T-helper 2 cell treated with Interferon-gamma antibody and Interleukin-4, amounts not matched to agents 5 μg/mL and 100 μg/mL, for 36 hours (primary cell): ENCODE data around the gene SLC35F2.

ENCODE experiments used
- DNase-seq: peaks from one replicate; pipeline ENCODE4 v3.0.0; 2021; ENCODE audit warnings: low spot score
- H3K27ac Mint-ChIP-seq: one replicate; pipeline ENCODE4 v1.8.0; 2021; ENCODE audit warnings: mild to moderate bottlenecking, mixed read lengths
- H3K27me3 Mint-ChIP-seq: one replicate; pipeline ENCODE4 v1.8.0; 2021; ENCODE audit warnings: low read depth, mixed read lengths
- H3K36me3 Mint-ChIP-seq: one replicate; pipeline ENCODE4 v1.8.0; 2021; ENCODE audit warnings: low read depth, mixed read lengths
- H3K4me1 Mint-ChIP-seq: one replicate; pipeline ENCODE4 v1.8.0; 2021; ENCODE audit warnings: low read depth, mixed read lengths
- H3K4me3 Mint-ChIP-seq: one replicate; pipeline ENCODE4 v1.8.0; 2022; ENCODE audit warnings: mild to moderate bottlenecking, moderate library complexity, mixed read lengths
- H3K9me3 Mint-ChIP-seq: one replicate; pipeline ENCODE4 v1.8.0; 2021; ENCODE audit warnings: mixed read lengths

The SLC35F2 gene

DNA sequence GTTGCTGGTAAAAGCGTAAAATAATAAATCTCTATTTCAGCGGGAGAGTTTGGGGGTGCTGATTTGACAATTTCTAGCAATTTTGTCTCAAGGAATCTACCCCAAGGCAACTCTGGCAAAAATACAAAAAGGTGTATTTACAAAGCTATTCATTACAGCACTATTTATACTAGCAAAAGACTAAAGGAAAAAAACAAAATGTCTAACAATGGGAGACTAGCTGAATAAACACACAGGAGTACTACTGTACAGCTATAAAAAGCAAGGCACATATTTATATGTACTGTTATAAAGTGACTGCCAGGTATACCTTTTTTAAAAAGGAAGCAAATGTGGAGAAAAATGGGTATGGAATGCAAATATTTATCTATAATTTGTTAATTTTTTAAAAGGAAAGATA lies 32.7 kb downstream of the SLC35F2 start:
- H3K27me3 Mint-ChIP-seq: no peaks in the 10 kb centered on the region
- no peaks in the 10 kb centered on the region for H3K4me1 Mint-ChIP-seq
- no peak overlapping the region for H3K27ac Mint-ChIP-seq
- H3K9me3 Mint-ChIP-seq: no peaks in the 10 kb centered on the region
- no peak overlapping the region for H3K4me3 Mint-ChIP-seq
- DNase-seq: no peak
- no peaks in the 10 kb centered on the region for H3K36me3 Mint-ChIP-seq

DNA sequence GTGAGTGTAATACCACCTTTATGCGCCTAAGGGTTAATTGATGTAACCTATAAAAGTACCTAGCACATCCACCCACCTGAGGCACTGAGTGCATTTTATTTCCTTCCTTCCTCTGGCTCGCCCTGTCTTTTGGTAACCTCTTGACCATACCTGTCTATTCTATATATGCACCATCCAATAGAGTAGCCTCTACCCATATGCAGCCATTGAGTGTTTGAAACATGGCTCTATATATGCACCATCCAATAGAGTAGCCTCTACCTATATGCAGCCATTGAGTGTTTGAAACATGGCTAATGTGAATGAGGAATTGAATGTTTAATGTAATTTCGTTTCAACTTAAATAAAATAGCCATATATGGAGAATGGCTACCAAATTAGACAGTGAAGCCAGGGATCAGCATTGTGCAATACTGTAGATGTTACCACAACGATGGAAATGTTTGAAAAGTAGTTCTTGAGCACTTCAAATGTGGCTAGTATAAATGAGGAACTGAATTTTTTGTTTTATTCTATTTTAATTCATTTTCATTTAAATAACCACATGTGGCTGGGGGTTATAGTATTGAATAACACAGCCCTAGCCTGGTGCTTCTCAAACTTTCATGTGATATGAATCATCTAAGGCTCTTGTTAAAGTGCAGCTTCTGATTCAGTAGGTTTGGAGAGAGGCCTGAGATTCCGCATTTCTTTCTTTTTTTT lies 33.8 kb downstream of the SLC35F2 start:
- H3K4me1 Mint-ChIP-seq: no peaks in the 10 kb centered on the region
- DNase-seq: no peak
- H3K27ac Mint-ChIP-seq: no peak overlapping the region
- no peak overlapping the region for H3K4me3 Mint-ChIP-seq
- H3K9me3 Mint-ChIP-seq: no peaks in the 10 kb centered on the region
- no peaks in the 10 kb centered on the region for H3K27me3 Mint-ChIP-seq
- no peaks in the 10 kb centered on the region for H3K36me3 Mint-ChIP-seq

DNA sequence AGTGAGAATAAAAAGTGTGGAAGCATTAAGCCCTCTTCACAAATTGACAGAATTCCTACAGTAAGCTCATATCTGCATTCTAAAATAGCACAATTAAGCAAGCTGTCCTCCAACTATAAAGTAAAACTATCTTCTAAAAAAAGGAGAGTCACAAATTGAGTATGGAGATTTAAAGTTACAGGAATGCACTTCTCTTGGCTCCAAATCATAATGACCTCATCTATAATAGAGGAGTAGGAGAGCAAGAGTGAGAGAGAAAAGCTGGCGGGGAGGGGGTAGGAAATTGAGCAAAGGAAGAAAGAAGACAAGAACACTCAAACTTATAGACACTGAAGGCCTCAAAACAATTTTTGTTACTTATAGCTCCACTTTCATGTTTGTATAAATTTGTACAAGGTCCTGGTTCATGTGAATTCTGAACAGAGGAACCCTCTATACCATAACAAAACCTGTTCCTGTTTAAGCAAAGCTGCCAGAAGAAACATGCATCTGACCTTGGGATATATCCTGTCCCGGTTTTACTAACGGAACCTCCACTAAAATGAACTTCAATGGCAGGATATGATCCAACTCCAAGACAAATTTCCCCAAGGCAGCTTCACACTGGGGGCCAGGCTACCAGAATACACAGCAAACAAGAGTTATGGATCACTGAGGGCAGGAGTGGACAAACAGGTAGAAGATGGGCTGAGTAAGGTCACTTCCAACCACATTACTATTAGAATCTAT lies 37.2 kb downstream of the SLC35F2 start:
- no peak overlapping the region for H3K4me3 Mint-ChIP-seq
- H3K27me3 Mint-ChIP-seq: no peaks in the 10 kb centered on the region
- H3K36me3 Mint-ChIP-seq: no peaks in the 10 kb centered on the region
- no peak overlapping the region for H3K27ac Mint-ChIP-seq
- H3K9me3 Mint-ChIP-seq: peaks cover 4% of the 10 kb centered on the region
- peaks cover 2% of the 10 kb centered on the region for H3K4me1 Mint-ChIP-seq
- no peak for DNase-seq

DNA sequence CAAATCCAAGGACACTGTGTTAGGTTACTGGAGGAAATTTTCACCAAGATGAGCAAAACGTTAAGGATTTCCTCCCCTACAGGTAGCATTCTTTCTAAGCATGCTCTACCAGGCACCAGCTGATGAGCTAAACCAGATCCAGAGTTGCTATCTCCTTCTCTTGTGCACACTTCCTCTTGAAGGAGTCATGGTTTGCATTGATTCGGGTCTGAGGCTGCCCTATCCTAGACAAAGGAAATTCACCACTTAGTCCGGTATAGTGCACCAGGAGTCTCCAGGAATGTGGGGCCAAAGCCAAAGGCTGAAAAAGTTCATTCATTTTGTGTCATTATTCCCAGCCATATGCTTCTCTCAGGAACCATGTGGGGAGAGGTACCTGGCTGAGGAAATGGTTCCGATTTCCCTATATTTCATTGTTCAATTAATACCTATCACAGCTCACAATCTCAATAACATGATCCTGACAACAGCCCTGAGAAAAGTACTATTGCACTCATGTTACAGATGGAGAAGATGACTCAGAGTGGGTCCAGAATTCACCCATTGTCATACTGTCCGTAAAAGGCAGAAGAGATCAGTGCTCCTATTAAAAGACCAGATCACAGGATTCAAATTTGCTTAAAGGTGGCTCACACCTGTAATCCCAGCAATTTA lies 39.1 kb downstream of the SLC35F2 start:
- Mint-ChIP-seq H3K4me3 (no peak overlapping the region), H3K27ac (no peak overlapping the region), H3K4me1 (peaks cover 2% of the 10 kb centered on the region), H3K9me3 (peaks cover 4% of the 10 kb centered on the region), H3K27me3 (no peaks in the 10 kb centered on the region), H3K36me3 (no peaks in the 10 kb centered on the region)
- no peak for DNase-seq

DNA sequence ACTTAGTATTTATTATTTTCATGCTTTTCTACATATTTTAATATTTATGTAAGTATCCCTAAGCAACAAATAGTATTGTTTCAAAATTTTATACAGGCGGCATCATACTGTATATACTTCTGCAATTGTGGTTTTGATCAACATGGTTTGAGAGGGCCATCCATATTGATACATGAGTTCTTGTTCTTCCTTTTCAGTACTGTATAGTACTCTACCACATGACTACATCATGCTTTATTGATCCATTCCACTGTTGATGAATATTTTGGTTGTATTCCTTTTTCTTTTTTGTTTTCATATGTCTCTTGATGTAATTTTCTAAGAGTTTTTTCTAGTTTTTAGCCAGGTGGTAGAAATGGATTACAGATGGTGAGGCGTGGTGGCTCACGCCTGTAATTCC lies 40.1 kb downstream of the SLC35F2 start:
- DNase-seq: no peak
- peaks cover 4% of the 10 kb centered on the region for H3K9me3 Mint-ChIP-seq
- H3K4me1 Mint-ChIP-seq: peaks cover 2% of the 10 kb centered on the region
- H3K36me3 Mint-ChIP-seq: no peaks in the 10 kb centered on the region
- no peak overlapping the region for H3K27ac Mint-ChIP-seq
- H3K4me3 Mint-ChIP-seq: no peak overlapping the region
- no peaks in the 10 kb centered on the region for H3K27me3 Mint-ChIP-seq

DNA sequence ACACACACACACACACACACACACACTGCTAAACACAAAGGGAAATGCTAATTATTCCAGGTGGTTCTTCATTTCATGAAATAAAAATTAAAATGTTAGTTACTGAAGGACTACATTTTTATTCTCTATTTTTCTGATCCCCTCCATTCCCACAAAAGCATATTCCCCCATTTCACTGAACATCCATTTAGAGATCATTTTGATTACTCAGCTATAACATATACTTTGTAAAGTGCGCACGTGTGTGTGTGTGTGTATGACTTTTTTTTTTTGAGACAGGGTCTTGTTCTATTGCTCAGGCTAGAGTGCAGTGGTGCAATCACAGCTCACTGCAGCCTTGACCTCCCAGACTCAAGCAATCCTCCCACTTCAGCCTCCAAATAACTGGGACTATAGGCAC lies 42.6 kb downstream of the SLC35F2 start:
- Mint-ChIP-seq H3K4me3 (no peak overlapping the region), H3K36me3 (no peaks in the 10 kb centered on the region), H3K27me3 (no peaks in the 10 kb centered on the region), H3K9me3 (peaks cover 4% of the 10 kb centered on the region), H3K4me1 (peaks cover 2% of the 10 kb centered on the region), H3K27ac (no peak overlapping the region)
- DNase-seq: no peak

DNA sequence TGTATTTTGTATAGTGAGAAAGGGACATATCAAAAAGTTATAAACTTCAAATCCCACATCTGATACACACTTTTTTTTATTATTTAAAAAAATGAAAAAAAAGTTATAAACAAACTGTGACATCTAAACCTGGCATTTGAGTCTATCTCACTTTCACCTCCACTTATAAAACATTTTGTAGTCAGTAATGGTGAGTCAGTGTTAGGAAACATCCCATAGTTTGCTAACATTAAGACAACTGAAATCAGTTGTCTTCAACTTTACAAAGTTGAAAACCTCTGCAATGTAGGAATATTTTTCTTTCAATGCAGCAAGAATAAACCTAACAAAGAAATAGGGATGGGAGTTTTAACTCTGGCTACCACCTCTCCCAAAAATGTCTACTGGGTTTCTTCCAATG lies 47.7 kb downstream of the SLC35F2 start:
- Mint-ChIP-seq H3K36me3 (peaks cover 4% of the 10 kb centered on the region), H3K27me3 (no peaks in the 10 kb centered on the region), H3K27ac (no peak overlapping the region), H3K4me1 (no peaks in the 10 kb centered on the region), H3K9me3 (no peaks in the 10 kb centered on the region), H3K4me3 (no peak overlapping the region)
- no peak for DNase-seq

DNA sequence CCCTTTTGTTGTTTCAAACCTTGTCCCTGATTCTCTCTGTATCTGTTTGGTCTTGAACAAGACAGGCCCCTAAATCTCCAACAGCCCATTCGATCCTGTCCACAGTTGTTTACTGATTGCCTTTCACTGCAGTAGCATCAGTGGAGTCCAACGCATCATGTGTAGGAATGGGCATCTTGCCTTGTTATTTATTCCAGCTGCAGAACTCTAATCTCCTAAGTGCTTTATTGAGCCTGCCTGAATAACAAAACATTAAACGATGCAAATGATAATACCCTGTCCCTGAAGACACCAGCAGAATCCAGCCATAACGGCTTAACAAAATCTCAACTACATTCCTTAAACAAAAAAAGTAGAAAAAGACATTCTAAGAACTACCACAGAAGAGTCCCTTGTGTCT lies 50.1 kb downstream of the SLC35F2 start:
- DNase-seq: no peak
- Mint-ChIP-seq H3K27ac (no peak overlapping the region), H3K4me3 (no peak overlapping the region), H3K36me3 (peaks cover 4% of the 10 kb centered on the region), H3K4me1 (no peaks in the 10 kb centered on the region), H3K27me3 (no peaks in the 10 kb centered on the region), H3K9me3 (no peaks in the 10 kb centered on the region)

DNA sequence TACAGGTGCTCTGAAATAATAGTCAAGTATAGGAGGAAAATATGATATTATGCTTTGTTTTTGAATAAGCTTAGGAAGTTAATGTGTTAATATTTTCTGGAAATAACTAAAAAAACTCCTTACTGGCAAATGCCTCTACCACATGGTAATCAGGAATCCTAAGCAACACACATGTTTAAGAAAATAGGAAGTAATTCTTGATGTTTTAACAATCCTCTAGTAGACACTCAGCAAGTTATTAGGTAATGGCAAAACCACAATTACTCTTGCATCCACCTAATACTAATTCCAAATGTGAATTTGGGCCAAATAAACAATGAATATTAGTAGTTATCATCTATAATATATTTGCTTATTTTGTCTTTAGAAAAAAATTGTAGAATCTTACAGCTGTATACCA lies 53.6 kb downstream of the SLC35F2 start:
- no peak for DNase-seq
- Mint-ChIP-seq H3K4me3 (no peak overlapping the region), H3K36me3 (peaks cover 8% of the 10 kb centered on the region), H3K27ac (no peak overlapping the region), H3K27me3 (no peaks in the 10 kb centered on the region), H3K4me1 (no peaks in the 10 kb centered on the region), H3K9me3 (no peaks in the 10 kb centered on the region)

DNA sequence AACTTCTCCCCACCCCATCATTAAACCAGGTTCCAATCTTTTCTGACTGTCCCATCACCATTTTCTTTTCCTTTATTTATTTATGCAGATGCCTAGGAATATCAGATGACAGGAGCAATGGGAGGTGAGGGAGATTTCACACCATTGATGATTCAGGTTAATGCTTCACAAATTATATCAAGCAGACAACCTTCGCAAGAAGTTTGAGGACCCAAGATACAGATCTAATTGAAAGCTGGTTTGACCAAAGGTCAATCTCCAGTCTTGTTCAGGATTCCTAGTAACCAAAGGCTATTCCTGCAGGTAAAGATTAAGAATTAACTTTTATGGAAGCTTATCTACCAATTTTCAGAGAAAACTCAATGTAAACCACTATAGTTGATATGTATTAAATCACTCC lies 54.4 kb downstream of the SLC35F2 start:
- Mint-ChIP-seq H3K9me3 (no peaks in the 10 kb centered on the region), H3K27me3 (no peaks in the 10 kb centered on the region), H3K36me3 (peaks cover 8% of the 10 kb centered on the region), H3K27ac (no peak overlapping the region), H3K4me3 (no peak overlapping the region), H3K4me1 (no peaks in the 10 kb centered on the region)
- DNase-seq: no peak

DNA sequence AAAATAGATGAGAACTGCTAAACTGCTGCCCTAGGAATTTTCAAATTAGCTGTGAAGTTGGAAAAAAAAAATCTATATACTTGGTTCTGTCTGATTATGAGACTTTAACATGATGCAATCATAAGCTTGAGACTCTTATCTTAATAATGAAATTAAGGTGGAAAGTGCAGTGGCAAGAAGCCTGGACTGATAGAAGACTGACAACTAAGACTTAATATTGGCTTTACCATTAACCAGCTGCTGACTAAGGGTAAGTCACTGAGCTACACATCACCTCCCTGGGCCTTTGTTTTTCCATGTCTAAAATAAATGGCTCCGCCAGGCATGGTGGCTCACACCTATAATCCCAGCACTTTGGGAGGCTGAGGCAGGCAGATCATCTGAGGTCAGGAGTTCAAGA lies 56.9 kb downstream of the SLC35F2 start:
- Mint-ChIP-seq H3K27ac (no peak overlapping the region), H3K9me3 (no peaks in the 10 kb centered on the region), H3K36me3 (peaks cover 8% of the 10 kb centered on the region), H3K27me3 (no peaks in the 10 kb centered on the region), H3K4me1 (no peaks in the 10 kb centered on the region), H3K4me3 (no peak overlapping the region)
- no peak for DNase-seq

DNA sequence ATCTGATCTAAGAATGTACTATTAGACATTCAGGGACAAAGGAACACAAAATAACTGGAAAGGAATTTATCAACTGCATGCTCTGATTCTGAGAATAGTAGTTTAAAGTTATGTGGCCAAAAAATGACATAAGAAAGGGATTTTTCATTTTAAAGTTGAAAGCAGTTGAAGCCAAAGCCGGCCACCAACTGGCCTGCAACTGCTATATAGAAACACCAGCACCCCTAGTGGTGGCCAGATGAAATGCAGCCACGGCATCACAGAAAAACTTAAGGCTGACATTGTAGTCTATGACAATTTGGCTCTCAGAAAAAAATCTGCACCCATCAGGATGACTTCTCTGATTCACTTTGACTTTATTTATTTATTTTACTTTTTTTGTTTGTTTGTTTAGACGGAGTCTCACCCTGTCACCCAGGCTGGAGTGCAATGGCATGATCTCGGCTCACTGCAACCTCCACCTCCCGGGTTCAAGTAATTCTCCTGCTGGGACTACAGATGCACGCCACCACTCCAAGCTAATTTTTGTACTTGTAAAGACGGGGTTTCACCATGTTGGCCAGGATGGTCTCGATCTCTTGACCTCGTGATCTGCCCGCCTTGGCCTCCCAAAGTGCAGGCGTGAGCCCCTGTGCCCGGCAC lies 59.2 kb downstream of the SLC35F2 start:
- H3K36me3 Mint-ChIP-seq: peaks cover 15% of the 10 kb centered on the region

DNA sequence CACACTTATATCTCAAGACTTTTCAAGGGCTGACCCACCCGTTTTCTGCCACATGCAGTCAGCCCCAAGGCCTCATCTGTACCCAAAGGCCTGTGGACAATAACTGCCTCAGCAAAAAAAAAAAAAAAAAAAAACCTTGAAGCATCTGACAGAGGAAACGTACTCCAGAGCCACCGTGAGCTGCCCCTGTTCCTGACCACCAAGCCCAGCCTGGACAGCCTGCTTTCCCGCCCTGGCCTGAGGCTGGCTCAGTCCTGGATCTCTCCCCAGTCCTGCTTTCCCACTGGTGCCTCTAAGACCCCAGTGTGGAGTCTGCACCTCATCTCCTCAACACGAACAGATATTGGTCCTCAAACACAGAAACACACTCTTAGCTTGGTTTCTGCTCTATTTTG lies 66.5 kb downstream of the SLC35F2 start:
- Mint-ChIP-seq H3K9me3 (no peaks in the 10 kb centered on the region), H3K27me3 (no peaks in the 10 kb centered on the region), H3K4me3 (no peak overlapping the region), H3K27ac (no peak overlapping the region), H3K36me3 (peaks cover 12% of the 10 kb centered on the region), H3K4me1 (peaks cover 5% of the 10 kb centered on the region)
- DNase-seq: no peak

More for the DNA sequence above, 59.2 kb downstream of the SLC35F2 start:
- Mint-ChIP-seq H3K9me3 (no peaks in the 10 kb centered on the region), H3K4me3 (no peak overlapping the region), H3K27ac (no peak overlapping the region), H3K4me1 (no peaks in the 10 kb centered on the region), H3K27me3 (no peaks in the 10 kb centered on the region)
- peak; percentile 48 for DNase-seq
